ENCODE measurements around the gene B4GALT6. TPM values are rescaled to one million over a fixed set of nuclear protein-coding genes. Genes with fewer than 3 reads are reported as not detected.

The B4GALT6 gene
- total and polyA plus RNA-seq, 2 of the 13 experiments (the other 11 are each of a cell fraction or from before 2014, with no cell fraction given) = 1.9 to 3.3 TPM

GRCh38 chr18:31607384-31607783 lies 77.0 kb downstream of the B4GALT6 start (continued):
- TF ChIP-seq ZHX2 (IDR thresholded peaks at IDR 0.05; ENCODE audit: low read depth) (no peak), ZHX2 (CRISPR knock-in tag; IDR thresholded peaks at IDR 0.05; ENCODE audit: borderline replicate concordance) (no peak), TEAD3 (CRISPR knock-in tag; optimal IDR thresholded peaks at IDR 0.05; ENCODE audit: borderline replicate concordance) (peak; percentile 29), SSRP1 (CRISPR knock-in tag; IDR thresholded peaks at IDR 0.05) (no peak), CSRNP2 (CRISPR knock-in tag; conservative IDR thresholded peaks at IDR 0.05; ENCODE audit: low read depth) (no peak), ARID5B (CRISPR knock-in tag; IDR thresholded peaks at IDR 0.05) (peak; percentile 63), ZNF841 (CRISPR knock-in tag; IDR thresholded peaks at IDR 0.05; ENCODE audit: borderline replicate concordance) (no peak), GATAD1 (CRISPR knock-in tag; IDR thresholded peaks at IDR 0.05) (no peak), FOXP4 (CRISPR knock-in tag; IDR thresholded peaks at IDR 0.05) (peak; percentile 32; the same call in 1 of the 2 replicates), RARA (CRISPR knock-in tag; IDR thresholded peaks at IDR 0.05) (0 out of 2 replicates have a peak, but pooled peaks have one; percentile 18), GFI1 (CRISPR knock-in tag; IDR thresholded peaks at IDR 0.05; ENCODE audit: borderline replicate concordance) (0 out of 2 replicates have a peak, but pooled peaks have one; percentile 15), ELF4 (CRISPR knock-in tag; IDR thresholded peaks at IDR 0.05; ENCODE audit: borderline replicate concordance) (no peak), HDAC2 (CRISPR knock-in tag; IDR thresholded peaks at IDR 0.05) (peak; percentile 40; the same call in 1 of the 2 replicates), MED1 (CRISPR knock-in tag; IDR thresholded peaks at IDR 0.05) (0 out of 2 replicates have a peak, but pooled peaks have one; percentile 25), TMF1 (CRISPR knock-in tag; IDR thresholded peaks at IDR 0.05; ENCODE audit: low read depth) (no peak)

Data from HepG2 (cell line).